Activated T-cell treated with anti-CD3 and anti-CD28 coated beads for 4 hours (primary cell): ENCODE measurements around the gene MAP3K15.

Source experiments
- DNase-seq: peaks from one replicate; pipeline ENCODE4 v3.0.0-alpha.2; 2020

The MAP3K15 gene

DNA sequence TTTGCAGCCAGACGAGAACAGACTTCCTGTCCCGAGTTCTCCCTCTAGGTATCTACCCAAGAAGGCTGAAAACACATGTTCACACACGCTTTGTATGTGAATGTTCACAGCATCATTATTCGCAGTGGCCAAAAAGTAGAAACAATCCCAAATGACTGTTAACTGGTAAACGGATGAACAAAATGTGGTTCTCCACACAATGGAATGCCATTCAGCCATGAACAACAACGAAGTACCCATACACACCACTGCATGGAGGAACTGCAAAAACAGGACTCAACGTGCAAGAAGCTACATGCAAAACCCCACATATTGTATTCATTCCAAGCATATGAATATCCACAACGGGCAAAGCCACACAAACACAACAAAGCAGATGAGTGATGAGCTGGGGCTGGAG is 126.6 kb downstream of the MAP3K15 start:
- no peak for DNase-seq

- no peak for DNase-seq
These were observed 127.1 kb downstream of the MAP3K15 start for GRCh38 chrX:19388064-19388679.

GRCh38 chrX:19386679-19387078 is 128.6 kb downstream of the MAP3K15 start:
- no peak for DNase-seq

GRCh38 chrX:19382555-19383145 is 132.7 kb downstream of the MAP3K15 start:
- peak; percentile 35 for DNase-seq

DNA sequence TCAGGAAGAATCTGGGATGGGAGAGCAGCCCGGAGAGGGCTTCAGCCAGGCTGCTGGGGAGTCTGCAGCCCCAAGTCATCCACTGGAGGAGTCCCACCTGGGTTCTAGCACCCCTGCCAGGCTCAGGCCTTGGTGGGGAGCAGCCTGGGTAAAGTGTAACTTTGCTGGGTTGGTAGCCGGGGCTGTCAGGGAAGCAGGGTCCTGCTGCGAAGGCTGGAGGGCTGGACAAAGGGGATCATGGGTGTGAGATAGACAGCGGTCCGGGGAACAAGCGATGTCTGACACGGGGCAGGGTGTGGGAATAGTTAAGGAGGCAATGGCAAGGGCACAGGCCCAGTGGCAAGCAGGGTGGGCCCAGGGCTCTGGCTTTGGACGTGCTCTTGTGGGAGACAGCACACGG is 134.0 kb downstream of the MAP3K15 start:
- no peak for DNase-seq

DNA sequence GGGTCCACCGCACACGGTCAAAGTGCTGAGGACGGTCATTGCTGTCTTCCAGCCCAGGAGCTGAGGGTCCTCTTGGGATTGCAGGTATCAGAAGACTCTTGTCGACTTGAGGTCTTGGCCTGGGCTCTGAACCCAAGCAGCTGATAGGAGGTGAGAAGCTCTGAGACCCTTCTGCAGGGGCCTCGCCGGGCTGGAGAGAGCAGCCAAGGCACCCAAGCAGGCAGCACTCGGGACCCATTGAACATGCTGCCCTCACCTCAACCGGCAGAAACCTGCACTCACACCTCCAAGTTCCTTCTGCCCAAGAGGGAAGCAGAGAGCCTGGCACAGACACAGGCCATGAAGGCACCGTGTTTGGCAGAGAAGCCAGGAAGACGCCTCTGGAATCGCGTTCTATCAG is 137.5 kb downstream of the MAP3K15 start:
- DNase-seq: no peak

DNA sequence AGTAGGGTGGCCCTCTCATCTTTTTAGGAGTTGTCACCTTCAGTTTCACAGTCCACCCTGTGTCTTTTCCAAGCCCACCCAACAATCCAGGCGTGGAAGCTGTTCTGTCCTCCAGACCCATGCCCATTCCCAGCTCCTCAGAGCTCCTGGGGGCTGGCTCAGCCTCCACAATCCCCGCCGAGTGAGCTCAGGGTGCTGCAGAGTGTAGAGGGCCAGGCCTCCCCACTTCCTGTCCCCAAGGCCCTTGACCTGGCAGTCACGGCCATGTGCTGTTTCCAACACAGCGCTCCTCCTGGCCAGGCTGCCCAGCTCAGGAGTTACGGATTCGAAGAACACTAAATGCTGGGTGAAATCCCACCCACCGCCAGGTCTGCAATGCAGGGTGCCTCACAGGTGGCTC is 139.8 kb downstream of the MAP3K15 start:
- no peak for DNase-seq

DNA sequence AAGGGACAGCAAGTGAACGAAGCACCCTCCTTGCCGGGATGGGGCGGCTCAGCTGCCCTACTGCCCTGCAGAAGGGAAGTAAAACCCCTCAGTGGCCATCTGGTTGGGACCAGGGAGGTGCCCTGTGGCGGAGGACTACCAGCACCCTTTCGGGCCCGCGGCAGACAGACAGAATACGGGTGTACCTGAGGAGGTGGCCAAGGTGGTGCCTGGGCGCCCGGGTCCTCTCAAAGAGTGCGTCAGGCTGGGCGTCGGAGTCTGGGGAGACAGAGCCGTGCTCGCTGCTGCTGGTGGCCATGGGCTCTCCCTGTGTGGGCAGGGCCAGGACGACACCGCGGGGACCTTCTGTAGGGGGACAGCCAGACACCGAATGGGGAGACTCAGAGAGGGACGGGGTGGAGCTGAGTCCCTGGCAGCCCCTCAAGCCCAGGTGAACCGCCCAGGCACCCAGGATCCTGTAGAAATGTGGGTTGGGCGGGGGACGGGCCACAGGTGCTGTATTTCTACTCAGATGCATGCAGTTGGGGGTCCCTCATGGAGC is 141.9 kb downstream of the MAP3K15 start:
- no peak for DNase-seq

DNA sequence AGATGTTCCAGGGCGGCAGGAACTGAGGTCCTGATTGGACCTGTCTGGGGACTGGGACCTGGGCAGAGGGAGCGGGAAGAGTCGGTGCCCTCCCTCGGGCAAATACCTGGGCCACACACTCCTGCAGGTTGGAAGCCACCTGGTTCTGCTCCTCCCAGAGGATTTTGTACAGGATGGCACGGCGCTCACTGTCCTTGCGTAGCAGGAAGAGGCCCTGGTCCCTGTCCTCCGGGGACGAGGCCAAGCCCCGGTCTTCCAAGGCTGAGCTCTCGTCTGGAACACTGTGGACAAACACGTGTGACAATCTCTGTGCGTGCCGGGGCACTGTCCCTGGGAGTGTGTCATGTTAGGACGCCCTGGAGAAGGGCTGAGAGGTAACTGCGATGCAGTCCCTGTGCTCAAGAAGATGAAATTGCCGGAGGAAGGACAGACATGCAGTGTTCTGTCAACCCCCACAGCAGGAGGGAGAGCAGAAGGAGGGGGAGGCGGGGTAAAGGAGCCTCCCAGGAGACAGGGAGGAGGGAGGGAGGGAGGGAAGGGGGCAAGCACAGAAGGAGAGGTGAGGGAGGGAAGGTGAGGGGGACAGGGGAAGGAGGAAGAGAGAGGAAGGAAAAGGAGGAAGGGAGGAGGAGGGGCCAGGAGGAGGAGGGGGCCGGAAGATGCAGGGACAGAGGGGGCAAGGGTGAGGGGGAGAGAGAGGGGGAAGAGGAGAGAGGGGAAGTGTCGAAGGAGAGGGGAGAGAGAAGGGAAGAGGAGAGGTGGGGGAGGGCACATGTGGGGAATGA is 142.6 kb downstream of the MAP3K15 start:
- DNase-seq: no peak

- DNase-seq: peak; percentile 38
These were observed 143.2 kb downstream of the MAP3K15 start for GRCh38 chrX:19372170-19372546.

DNA sequence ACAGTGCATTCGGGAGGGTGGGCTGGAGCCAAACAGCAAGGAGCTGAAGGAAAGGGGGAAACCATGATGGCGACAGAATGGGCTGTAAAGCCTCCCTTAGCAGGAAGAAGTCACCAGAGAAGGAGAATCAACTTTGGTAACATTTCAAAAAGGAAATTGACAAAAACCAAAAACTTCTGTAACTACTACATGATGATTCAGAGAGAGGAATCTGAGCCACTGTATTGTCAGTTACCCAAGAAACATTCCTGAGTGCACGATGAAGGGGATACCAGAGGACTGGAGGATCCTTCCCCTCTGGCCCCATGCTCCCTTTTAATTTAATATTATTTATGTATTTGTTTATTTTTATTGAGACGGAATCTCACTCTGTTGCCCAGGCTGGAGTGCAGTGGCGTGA is 145.2 kb downstream of the MAP3K15 start:
- no peak for DNase-seq

GRCh38 chrX:19368576-19368975 is 146.7 kb downstream of the MAP3K15 start:
- no peak for DNase-seq

GRCh38 chrX:19361701-19362100 is 153.6 kb downstream of the MAP3K15 start:
- no peak for DNase-seq

GRCh38 chrX:19360903-19361302 is 154.4 kb downstream of the MAP3K15 start:
- no peak for DNase-seq

DNA sequence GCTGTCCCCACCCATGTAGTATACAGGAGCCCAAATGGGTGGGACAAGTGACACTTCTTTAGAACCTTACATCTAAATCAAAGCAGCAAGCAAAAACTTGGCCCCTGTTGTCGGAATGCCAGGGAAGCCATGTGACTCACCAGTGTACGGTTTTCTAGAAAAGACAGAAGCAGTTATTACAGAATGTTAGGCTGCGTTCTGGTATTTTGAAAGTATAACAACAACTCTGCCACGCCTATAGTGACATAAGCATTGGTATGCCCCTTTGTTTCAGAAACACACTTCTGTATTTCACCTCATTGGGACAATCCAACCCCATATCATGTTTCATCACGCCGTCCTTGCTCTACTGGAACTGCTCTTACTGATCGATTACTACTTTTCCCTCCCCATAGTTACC is 156.8 kb downstream of the MAP3K15 start:
- DNase-seq: no peak

DNA sequence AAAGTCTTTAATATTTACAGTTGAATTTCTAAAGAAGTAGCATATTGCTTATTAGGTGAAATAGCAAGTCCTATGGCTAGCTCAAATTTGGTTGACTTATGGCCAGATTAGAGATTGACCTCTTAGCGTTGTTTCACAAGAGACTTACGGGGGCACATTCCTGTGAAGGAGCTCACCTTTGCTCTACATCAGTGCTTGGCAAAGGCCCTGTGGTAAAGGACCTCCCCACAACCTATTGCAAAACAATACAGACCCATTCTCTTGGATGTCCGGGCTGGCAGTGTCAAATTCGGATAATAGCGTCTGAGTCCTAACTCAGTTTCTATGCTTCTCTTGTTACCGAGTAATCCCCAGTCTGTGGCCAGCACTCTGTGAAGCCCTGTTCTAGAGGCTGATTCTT is 160.7 kb downstream of the MAP3K15 start:
- no peak for DNase-seq

- no peak for DNase-seq
These were observed 164.3 kb downstream of the MAP3K15 start for GRCh38 chrX:19350941-19351384.

DNA sequence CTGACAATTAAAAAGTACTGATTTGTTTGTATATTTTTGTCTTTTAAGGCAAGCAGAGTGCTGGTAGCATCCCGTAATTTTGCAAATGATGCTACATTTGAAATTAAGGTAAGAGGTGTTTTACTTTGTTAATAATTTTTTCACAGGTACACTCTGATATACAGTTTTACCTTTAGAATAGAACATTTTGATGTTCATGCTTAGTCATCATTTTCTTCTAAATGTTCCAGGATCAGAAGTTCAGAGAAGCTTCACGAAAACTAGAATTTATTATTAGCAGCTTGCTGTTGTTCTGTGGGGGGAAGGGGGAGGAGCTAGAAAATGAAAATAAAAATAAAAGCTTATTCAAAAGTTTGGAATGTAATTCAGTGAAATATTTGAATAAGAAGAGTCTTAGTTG is 166.0 kb downstream of the MAP3K15 start:
- DNase-seq: no peak

- DNase-seq: no peak
These were observed 167.4 kb downstream of the MAP3K15 start for GRCh38 chrX:19347916-19348315.

- DNase-seq: no peak
These were observed 170.6 kb downstream of the MAP3K15 start for GRCh38 chrX:19344661-19345060.

GRCh38 chrX:19343535-19344408 is 171.5 kb downstream of the MAP3K15 start, which contains the start of gene PDHA1:
PDHA1 (plus strand) TSS chrX:19343927; CDS start chrX:19344038, 111 bp downstream.
- peak; percentile 84 for DNase-seq

DNA sequence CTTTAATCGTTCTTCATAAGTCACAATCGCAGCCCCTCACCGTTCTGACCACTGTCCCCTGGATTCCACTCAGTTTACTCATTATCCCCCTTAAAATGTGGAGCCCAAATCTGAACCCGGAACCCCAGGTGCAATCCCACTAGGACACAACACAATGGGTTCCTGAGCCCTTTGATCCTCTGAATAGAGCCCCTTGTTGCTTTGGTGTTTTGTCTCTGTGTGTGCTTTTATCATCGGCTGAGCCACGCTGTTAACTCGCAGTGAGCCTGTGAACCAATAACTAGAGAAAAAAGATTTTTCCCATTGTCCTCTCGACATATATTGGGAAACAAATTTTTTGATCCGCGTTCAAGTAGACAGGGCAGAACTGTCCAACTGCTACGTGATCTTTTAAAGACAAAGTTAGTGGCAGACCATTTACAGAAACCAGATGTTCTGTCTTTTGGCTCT is 172.2 kb downstream of the MAP3K15 start:
- no peak for DNase-seq
